Mucosa of rectum (tissue), 2 donors: ENCODE data around the gene TSACC.
"Not testable (repeated sequence)": the region's sequence is repeated elsewhere in the genome, so short reads cannot be mapped to it uniquely, and the experiment has no call there.

Experiments
- H3K27ac ChIP-seq, 2 donors: one replicate each; pipeline ENCODE4 v1.7.0; 2013; ENCODE audit warnings: inconsistent platforms in 2 of 2, low read depth in 2 of 2, low read length in 2 of 2
- H3K27me3 ChIP-seq, 2 donors: one replicate each; pipeline ENCODE4 v1.7.0; 2013; ENCODE audit warnings: low read length in 2 of 2; ENCODE audit not compliant: control insufficient read depth in 2 of 2, insufficient read depth in 2 of 2
- H3K36me3 ChIP-seq, 2 donors: one replicate each; pipeline ENCODE4 v1.7.0; 2013; ENCODE audit warnings: low read length in 2 of 2; ENCODE audit not compliant: control insufficient read depth in 2 of 2, insufficient read depth in 2 of 2
- H3K4me1 ChIP-seq, 2 donors: one replicate each; pipeline ENCODE4 v1.7.0; 2013; ENCODE audit warnings: low read length in 2 of 2, mild to moderate bottlenecking in 1 of 2; ENCODE audit not compliant: control insufficient read depth in 2 of 2, insufficient read depth in 2 of 2
- H3K4me3 ChIP-seq, 2 donors: one replicate each; pipeline ENCODE4 v1.7.0; 2013; ENCODE audit warnings: low read length in 2 of 2
- H3K9ac ChIP-seq, 2 donors: one replicate each; pipeline ENCODE4 v1.7.0; 2013; ENCODE audit warnings: low read length in 2 of 2, low read depth in 1 of 2, mild to moderate bottlenecking in 1 of 2
- H3K9me3 ChIP-seq, 2 donors: one replicate each; pipeline ENCODE4 v1.7.0; 2013; ENCODE audit warnings: low read length in 2 of 2; ENCODE audit not compliant: control insufficient read depth in 2 of 2
- donor health status: healthy.
- donor health status: Normal muscosa, but diverticular disease.

Gene TSACC

DNA sequence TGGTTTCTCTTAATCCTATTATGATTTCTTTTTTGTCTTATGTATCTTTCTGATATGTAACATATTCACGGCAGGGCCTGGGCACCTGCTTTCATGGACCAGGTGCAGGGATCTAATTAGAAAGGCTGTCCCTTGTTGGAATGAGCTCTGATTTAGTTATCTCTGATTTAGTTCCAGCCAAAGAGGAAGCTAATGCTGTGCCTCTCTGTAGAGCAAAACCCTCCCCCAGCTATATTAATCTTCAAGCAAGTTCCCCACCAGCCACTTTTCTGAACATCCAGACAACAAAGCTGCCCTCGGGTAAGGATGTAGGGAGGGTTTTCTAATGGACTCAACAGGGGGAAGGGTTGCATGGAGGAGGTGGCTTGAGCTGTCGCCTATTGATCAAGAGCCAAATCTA is 6.1 kb downstream of the TSACC start:
- Histone ChIP-seq H3K27me3 (peaks cover 0 to 2% of the 10 kb centered on the region in 2 donors), H3K4me1 (no peaks in the 10 kb centered on the region), H3K27ac (no peak overlapping the region), H3K4me3 (no peak overlapping the region), H3K9ac (no peak overlapping the region), H3K36me3 (no peaks in the 10 kb centered on the region), H3K9me3 (no peaks in the 10 kb centered on the region)

GRCh38 chr1:156346035-156346434 is 7.7 kb downstream of the TSACC start:
- not testable (repeated sequence) for H3K4me3 ChIP-seq, H3K36me3 ChIP-seq, H3K27me3 ChIP-seq, H3K27ac ChIP-seq, H3K9ac ChIP-seq, H3K4me1 ChIP-seq, H3K9me3 ChIP-seq

- Histone ChIP-seq H3K36me3 (no peaks in the 10 kb centered on the region), H3K27ac (no peak overlapping the region), H3K4me3 (no peak overlapping the region), H3K9ac (no peak overlapping the region), H3K4me1 (no peaks in the 10 kb centered on the region), H3K27me3 (peaks cover 0 to 2% of the 10 kb centered on the region in 2 donors), H3K9me3 (no peaks in the 10 kb centered on the region)
These were observed 8.3 kb downstream of the TSACC start for GRCh38 chr1:156346636-156347035.

DNA sequence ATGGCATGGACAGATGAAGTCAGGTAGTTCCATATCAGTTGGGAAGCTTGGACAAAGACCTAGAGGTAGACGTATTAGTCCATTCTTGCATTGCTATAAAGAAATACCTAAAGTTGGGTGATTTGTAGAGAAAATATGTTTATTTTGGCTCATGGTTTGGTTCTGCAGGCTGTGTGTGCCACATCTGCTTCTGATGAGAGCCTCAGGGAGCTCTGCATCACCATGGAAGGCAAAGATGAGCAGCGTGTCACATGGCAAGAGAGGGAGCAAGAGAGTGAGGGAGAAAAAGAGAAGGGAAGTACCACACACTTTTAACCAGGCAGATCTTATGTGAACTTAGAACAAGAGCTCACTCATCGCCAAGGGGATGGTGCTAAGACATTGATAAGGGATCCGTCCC is 9.0 kb downstream of the TSACC start:
- H3K9me3 ChIP-seq = no peaks in the 10 kb centered on the region
- H3K9ac ChIP-seq = no peak overlapping the region

GRCh38 chr1:156352481-156352880 is 14.2 kb downstream of the TSACC start:
- not testable (repeated sequence) for H3K27ac ChIP-seq, H3K36me3 ChIP-seq, H3K4me3 ChIP-seq, H3K9ac ChIP-seq, H3K9me3 ChIP-seq, H3K4me1 ChIP-seq
- peaks cover 6 to 12% of the 10 kb centered on the region in 2 donors for H3K27me3 ChIP-seq

More for the DNA sequence above, 9.0 kb downstream of the TSACC start:
- Histone ChIP-seq H3K4me1 (no peaks in the 10 kb centered on the region), H3K27ac (no peak overlapping the region), H3K27me3 (peaks cover 0 to 2% of the 10 kb centered on the region in 2 donors), H3K4me3 (no peak overlapping the region), H3K36me3 (no peaks in the 10 kb centered on the region)

- H3K9me3 ChIP-seq = no peaks in the 10 kb centered on the region
- no peak overlapping the region for H3K9ac ChIP-seq
- H3K4me3 ChIP-seq = no peak overlapping the region
- no peaks in the 10 kb centered on the region for H3K36me3 ChIP-seq
- no peak overlapping the region for H3K27ac ChIP-seq
- H3K27me3 ChIP-seq = peaks cover 7 to 13% of the 10 kb centered on the region in 2 donors
- peaks cover 0 to 2% of the 10 kb centered on the region in 2 donors for H3K4me1 ChIP-seq
These were observed 18.0 kb downstream of the TSACC start for GRCh38 chr1:156356262-156356874.

DNA sequence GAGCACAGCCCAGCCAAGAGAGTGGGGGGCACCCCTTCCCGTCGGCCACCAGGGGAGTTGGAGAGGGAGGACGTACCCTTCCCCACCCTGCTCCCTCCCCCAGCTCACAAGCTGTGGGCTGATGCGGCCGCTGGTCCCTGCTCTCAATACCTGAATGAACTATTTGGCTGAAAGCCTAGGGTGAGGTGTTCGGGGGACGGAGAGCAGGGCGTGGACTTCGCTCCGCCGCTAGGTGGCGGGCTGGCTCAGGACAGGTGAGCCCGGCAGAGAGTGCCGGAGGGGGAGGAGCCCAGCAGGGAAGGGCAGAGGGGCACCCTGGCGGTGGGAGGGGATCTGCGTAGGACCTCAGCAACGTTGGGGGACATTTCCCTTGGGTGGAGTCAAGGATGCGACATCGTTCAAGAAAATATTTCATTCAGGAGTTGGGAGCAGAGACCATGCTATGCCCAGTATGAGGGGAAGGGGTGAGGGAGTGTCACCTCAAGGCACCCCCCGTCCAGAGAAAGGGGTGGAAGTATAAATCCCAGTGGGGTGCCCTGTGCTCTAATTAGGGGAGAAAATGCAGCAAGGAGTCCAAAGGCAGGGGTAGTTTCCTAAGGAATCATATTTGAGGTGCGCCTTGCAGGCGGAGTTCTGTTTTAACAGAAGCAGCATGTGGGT is 18.7 kb downstream of the TSACC start:
- Histone ChIP-seq H3K27me3 (peaks cover 7 to 13% of the 10 kb centered on the region in 2 donors), H3K27ac (no peak overlapping the region), H3K9ac (no peak overlapping the region), H3K4me3 (no peak overlapping the region), H3K9me3 (no peaks in the 10 kb centered on the region), H3K4me1 (peaks cover 0 to 2% of the 10 kb centered on the region in 2 donors), H3K36me3 (no peaks in the 10 kb centered on the region)

DNA sequence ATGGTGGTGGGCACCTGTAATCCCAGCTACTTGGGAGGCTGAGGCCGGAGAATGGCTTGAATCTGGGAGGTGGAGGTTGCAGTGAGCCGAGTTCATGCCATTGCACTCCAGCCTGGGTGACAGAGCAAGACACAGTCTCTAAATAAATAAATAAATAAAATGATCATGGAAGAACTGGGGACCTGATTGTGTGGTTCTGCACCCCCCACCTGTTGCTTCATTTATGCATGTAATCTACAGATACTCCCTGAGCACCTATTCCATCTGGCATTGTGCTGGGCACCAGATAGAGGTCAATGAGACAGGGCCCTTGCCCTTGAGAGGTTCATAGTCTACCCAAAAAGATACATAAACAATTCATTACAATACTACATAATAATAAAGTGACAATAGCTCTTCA is 19.7 kb downstream of the TSACC start:
- Histone ChIP-seq H3K27me3 (peaks cover 7 to 13% of the 10 kb centered on the region in 2 donors), H3K4me3 (no peak overlapping the region)

GRCh38 chr1:156358641-156359040 is 20.3 kb downstream of the TSACC start:
- Histone ChIP-seq H3K4me3 (no peak overlapping the region), H3K9ac (no peak overlapping the region), H3K9me3 (no peaks in the 10 kb centered on the region), H3K36me3 (no peaks in the 10 kb centered on the region), H3K27me3 (peaks cover 7 to 13% of the 10 kb centered on the region in 2 donors), H3K27ac (no peak overlapping the region), H3K4me1 (peaks cover 0 to 2% of the 10 kb centered on the region in 2 donors)

More for the DNA sequence above, 19.7 kb downstream of the TSACC start:
- H3K36me3 ChIP-seq = no peaks in the 10 kb centered on the region
- H3K27ac ChIP-seq = no peak overlapping the region
- peaks cover 0 to 2% of the 10 kb centered on the region in 2 donors for H3K4me1 ChIP-seq
- H3K9me3 ChIP-seq = no peaks in the 10 kb centered on the region
- H3K9ac ChIP-seq = no peak overlapping the region

DNA sequence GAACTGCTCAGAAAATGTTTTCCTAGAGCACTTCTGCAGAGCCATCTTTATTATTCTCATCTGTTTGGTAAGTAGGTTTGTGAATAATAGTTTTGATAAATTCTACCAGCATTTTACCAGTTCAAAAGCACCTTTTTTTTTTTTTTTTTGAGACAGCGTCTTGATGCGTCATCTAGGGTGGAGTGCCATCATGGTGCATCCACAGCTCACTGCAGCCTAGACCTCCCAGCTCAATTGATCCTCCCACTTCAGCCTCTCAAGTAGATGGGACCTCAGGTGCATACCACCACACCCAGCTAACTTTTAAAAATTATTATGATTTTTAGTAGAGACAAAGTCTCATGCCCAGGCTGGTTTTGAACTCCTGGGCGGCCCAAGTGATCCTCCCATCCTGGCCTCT is 20.9 kb downstream of the TSACC start:
- Histone ChIP-seq H3K4me1 (peaks cover 0 to 2% of the 10 kb centered on the region in 2 donors), H3K27ac (no peak overlapping the region), H3K27me3 (peaks cover 7 to 11% of the 10 kb centered on the region in 2 donors), H3K9ac (no peak overlapping the region), H3K36me3 (no peaks in the 10 kb centered on the region), H3K4me3 (no peak overlapping the region), H3K9me3 (no peaks in the 10 kb centered on the region)
